Endothelial cell of umbilical vein (primary cell): Measurements from ENCODE around the gene WDR5. TPM values are rescaled to one million over a fixed set of nuclear protein-coding genes. Genes with fewer than 3 reads are reported as not detected.

ENCODE experiments used
- BruUV-seq: library from RNA; stranded (reverse); fragments of 400-500 nt; replicated peaks from 2 replicates; lab custom pipeline; 2021; lab: Mats Ljungman, UMichigan
- CTCF ChIA-PET: fragments of 300-600, 350-600 bp; sonication (Branson Sonifier 250); formaldehyde crosslinking; loops from one replicate; lab custom pipeline; 2021; ENCODE audit warnings: antibody characterized with exemption, inconsistent platforms; lab: Charles Lee
- POLR2A ChIA-PET: fragments of 300-600, 350-600 bp; sonication (Branson Sonifier 250); formaldehyde crosslinking; loops from one replicate; lab custom pipeline; 2021; ENCODE audit warnings: antibody characterized with exemption, inconsistent platforms; lab: Charles Lee
- DNase-seq: peaks from one replicate; pipeline ENCODE4 v3.0.0-alpha.2; 2011; ENCODE audit warnings: low read depth, low spot score
- FAIRE-seq: peaks from 2 replicates; lab custom pipeline; 2011; peaks lifted over from hg19 to GRCh38; lab: Jason Lieb, UNC
- H2AFZ ChIP-seq: 2 replicates; pipeline ENCODE4 v1.6.0; 2012; ENCODE audit warnings: low read depth, low read length, control low read depth, inconsistent platforms
- H3K27ac ChIP-seq: 2 replicates; pipeline ENCODE4 v1.5.1; 2011; ENCODE audit warnings: low read depth, mild to moderate bottlenecking, control low read depth, low read length, moderate library complexity; ENCODE audit not compliant: insufficient read depth
- H3K27me3 ChIP-seq, 2 experiments: 2 replicates each; pipeline versions ENCODE4 v1.6.0 to v1.6.1; 2011; ENCODE audit warnings: low read length in 2 of 2, mixed read lengths in 1 of 2; ENCODE audit not compliant: control insufficient read depth in 2 of 2, insufficient read depth in 2 of 2
- H3K36me3 ChIP-seq, 2 experiments: 2 replicates in 1 of 2; 3 replicates in 1 of 2; pipeline ENCODE4 v1.5.1; 2011; ENCODE audit warnings: low read length in 2 of 2, mild to moderate bottlenecking in 1 of 2, moderate library complexity in 1 of 2; ENCODE audit not compliant: control insufficient read depth in 2 of 2, insufficient read depth in 2 of 2; ENCODE audit errors: extremely low read depth in 1 of 2
- H3K4me1 ChIP-seq: 3 replicates; pipeline ENCODE4 v1.5.1; 2011; ENCODE audit warnings: mild to moderate bottlenecking, low read length; ENCODE audit not compliant: control insufficient read depth, insufficient read depth; ENCODE audit errors: extremely low read depth
- H3K4me2 ChIP-seq: 2 replicates; pipeline ENCODE4 v1.6.1; 2011; ENCODE audit warnings: low read length, control low read depth, mixed read lengths; ENCODE audit not compliant: insufficient read depth
- H3K4me3 ChIP-seq, 3 experiments: fragments of 200-600 bp in 1 of 3; sonication (generic), shearing (Covaris generic) in 1 of 3; replicated peaks in 1 of 3; 2 replicates each; pipeline ENCODE4 v1.5.1; 2011 to 2016; ENCODE audit warnings: control low read depth in 3 of 3, low read length in 3 of 3, mild to moderate bottlenecking in 2 of 3, inconsistent platforms in 1 of 3, low read depth in 1 of 3, moderate library complexity in 1 of 3; ENCODE audit not compliant: insufficient read depth in 1 of 3
- H3K79me2 ChIP-seq: 2 replicates; pipeline ENCODE4 v1.6.0; 2012; ENCODE audit warnings: low read length, inconsistent platforms; ENCODE audit not compliant: control insufficient read depth, insufficient read depth
- H3K9ac ChIP-seq: replicated peaks from 2 replicates; pipeline ENCODE3; 2011; ENCODE audit warnings: low read length, control low read depth; ENCODE audit not compliant: insufficient read depth; ENCODE audit errors: extremely low read depth
- H3K9me1 ChIP-seq: replicated peaks from 3 replicates; pipeline ENCODE4 v1.6.0; 2011; ENCODE audit warnings: mild to moderate bottlenecking, low read length; ENCODE audit not compliant: control insufficient read depth, insufficient read depth; ENCODE audit errors: extremely low read depth
- H3K9me3 ChIP-seq: replicated peaks from 2 replicates; pipeline ENCODE4 v1.5.1; 2012; ENCODE audit warnings: low read length, inconsistent platforms; ENCODE audit not compliant: control insufficient read depth, insufficient read depth
- H4K20me1 ChIP-seq: replicated peaks from 2 replicates; pipeline ENCODE3; 2011; ENCODE audit warnings: mild to moderate bottlenecking, low read length; ENCODE audit not compliant: control insufficient read depth, insufficient read depth; ENCODE audit errors: extremely low read depth
- EZH2 ChIP-seq: IDR thresholded peaks from 2 replicates; pipeline ENCODE4 v1.6.1; 2012; ENCODE audit warnings: borderline replicate concordance, low read depth, mild to moderate bottlenecking, moderate library complexity, low read length, inconsistent platforms; ENCODE audit not compliant: severe bottlenecking
- FOS ChIP-seq: IDR thresholded peaks from 2 replicates; pipeline ENCODE4 v1.6.1; 2011; ENCODE audit warnings: mild to moderate bottlenecking, low read length, moderate library complexity, borderline replicate concordance; ENCODE audit not compliant: insufficient read depth
- GATA2 ChIP-seq: IDR thresholded peaks from 2 replicates; pipeline ENCODE4 v1.7.0; 2011; ENCODE audit warnings: low read depth, mild to moderate bottlenecking, moderate library complexity, mixed read lengths, low read length; ENCODE audit not compliant: insufficient read length, insufficient read depth
- JUN ChIP-seq: IDR thresholded peaks from 2 replicates; pipeline ENCODE4 v1.6.1; 2011; ENCODE audit warnings: borderline replicate concordance, low read depth; ENCODE audit not compliant: insufficient read length, insufficient read depth
- MYC ChIP-seq: IDR thresholded peaks from one replicate; pipeline ENCODE4 v1.6.1; 2011; ENCODE audit warnings: mild to moderate bottlenecking, low read depth, low read length
- POLR2A ChIP-seq: IDR thresholded peaks from 2 replicates; pipeline ENCODE4 v1.6.1; 2012; ENCODE audit warnings: low read depth, mild to moderate bottlenecking, control low read depth, low read length
- POLR2AphosphoS5 ChIP-seq: IDR thresholded peaks from 2 replicates; pipeline ENCODE4 v1.6.1; 2012; ENCODE audit warnings: low read depth, mild to moderate bottlenecking, control low read depth, low read length, moderate library complexity; ENCODE audit not compliant: insufficient read depth
- dilution Hi-C: fragments of 300-500 bp; cut with MboI; formaldehyde crosslinking; loops from one replicate; pipeline ENCODE4 v1.15.0; 2019; ENCODE audit warnings: low sequenced_read_pairs; ENCODE audit not compliant: extremely low pct_ligation_motif_present
- intact Hi-C: fragments of 100-400 bp; cut with micrococcal nuclease; formaldehyde crosslinking; loops from one replicate; pipeline ENCODE4 v1.10.0; 2022
- polyA plus RNA-seq, 4 experiments: library from polyadenylated mRNA; depleted of rRNA in 3 of 4; stranded (reverse) in 3 of 4; unstranded in 1 of 4; fragments of >200 nt; gene quantifications; 2 replicates each; pipeline versions ENCODE4 v1.2.1 to v1.2.3, GENCODE V29; 2011 to 2012; ENCODE audit warnings: missing spikeins in 1 of 4
- total RNA-seq: library from RNA; stranded (reverse); gene quantifications from 2 replicates; pipeline ENCODE4 v1.2.3, GENCODE V29; 2021
- TF ChIP-seq, protein P1 (sequence below): IDR thresholded peaks from 2 replicates; pipeline ENCODE4 v1.6.1; 2011; ENCODE audit not compliant: insufficient read depth, insufficient read length
- TF ChIP-seq, protein P2 (sequence below), 2 donors: IDR thresholded peaks; 1 replicate in 1 of 2; 2 replicates in 1 of 2; pipeline ENCODE4 v1.5.1; 2011; ENCODE audit warnings: low read length in 2 of 2, mild to moderate bottlenecking in 2 of 2, moderate library complexity in 2 of 2, control low read depth in 1 of 2, inconsistent platforms in 1 of 2, low read depth in 1 of 2; ENCODE audit not compliant: insufficient read depth in 1 of 2; ENCODE audit errors: extremely low read depth in 1 of 2

The WDR5 gene
- total and polyA plus RNA-seq, 2 donors (not counting 3 experiments of a cell fraction or from before 2014, with no cell fraction given) = 32.1 to 42.5 TPM

DNA sequence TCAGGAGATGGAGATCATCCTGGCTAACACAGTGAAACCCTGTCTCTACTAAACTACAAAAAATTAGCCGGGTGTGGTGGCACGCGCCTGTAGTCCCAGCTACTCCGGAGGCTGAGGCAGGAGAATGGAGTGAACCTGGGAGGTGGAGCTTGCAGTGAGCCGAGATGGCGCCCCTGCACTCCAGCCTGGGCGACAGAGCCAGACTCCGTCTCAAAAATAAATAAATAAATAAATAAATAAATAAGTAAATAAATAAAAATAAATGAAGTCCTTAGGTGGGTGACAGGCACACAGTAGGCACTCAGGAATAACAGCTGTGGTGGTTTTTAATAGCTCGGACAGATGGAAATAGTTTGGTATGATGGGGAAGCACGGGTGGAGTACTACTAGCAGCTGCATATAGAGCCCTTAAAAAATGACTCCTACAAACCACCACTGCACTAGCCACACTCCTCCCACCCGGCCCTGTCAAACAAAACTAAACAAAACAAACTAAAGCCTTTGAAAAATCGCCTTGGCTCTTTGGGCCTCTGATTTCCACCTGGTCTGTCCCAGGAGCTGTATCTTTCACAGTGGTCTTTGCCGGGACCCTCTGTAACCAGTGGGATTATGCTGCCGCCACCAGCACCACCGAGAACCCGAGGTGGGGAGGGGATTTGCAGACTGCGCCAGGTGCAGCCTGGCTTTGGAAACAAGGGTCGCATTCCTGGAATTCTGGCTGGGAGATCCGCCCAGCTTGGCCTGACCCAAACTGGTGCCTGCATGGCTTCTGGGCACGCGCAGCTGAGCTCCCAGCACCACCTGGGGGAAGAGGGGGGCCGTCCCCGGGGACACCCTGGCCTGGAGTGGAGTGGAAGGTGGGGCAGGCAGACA is 5.1 kb upstream of the WDR5 start:
- no peak overlapping the region for H3K4me2 ChIP-seq
- ChIA-PET CTCF (no interaction called here), POLR2A (interaction anchor here (0.7 kb wide), 1 partner anchor 969 kb away, joined by 4 read pairs; no protein-coding TSS in a partner anchor)
- H3K27ac ChIP-seq = no peak overlapping the region
- H3K36me3 ChIP-seq = no peaks in the 10 kb centered on the region
- H3K9ac ChIP-seq = no peak overlapping the region
- dilution Hi-C loops = no loop called here
- no peaks in the 10 kb centered on the region for H3K9me3 ChIP-seq
- H3K9me1 ChIP-seq = no peaks in the 10 kb centered on the region
- H2AFZ ChIP-seq = no peak overlapping the region
- H3K4me1 ChIP-seq = peaks cover 4% of the 10 kb centered on the region
- H3K27me3 ChIP-seq = peaks cover 0 to 7% of the 10 kb centered on the region in 2 experiments
- no peak for FAIRE-seq
- no TSS peak for BruUV-seq
- intact Hi-C loops = no loop called here
- no peak for TF ChIP-seq JUN
- TF ChIP-seq POLR2AphosphoS5 = no peak
- no peak for TF ChIP-seq POLR2A
- no peak for TF ChIP-seq GATA2
- TF ChIP-seq, protein P1, sequence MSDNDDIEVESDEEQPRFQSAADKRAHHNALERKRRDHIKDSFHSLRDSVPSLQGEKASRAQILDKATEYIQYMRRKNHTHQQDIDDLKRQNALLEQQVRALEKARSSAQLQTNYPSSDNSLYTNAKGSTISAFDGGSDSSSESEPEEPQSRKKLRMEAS = no peak
- no peak for TF ChIP-seq EZH2
- no peak for TF ChIP-seq MYC
- TF ChIP-seq, protein P2, sequence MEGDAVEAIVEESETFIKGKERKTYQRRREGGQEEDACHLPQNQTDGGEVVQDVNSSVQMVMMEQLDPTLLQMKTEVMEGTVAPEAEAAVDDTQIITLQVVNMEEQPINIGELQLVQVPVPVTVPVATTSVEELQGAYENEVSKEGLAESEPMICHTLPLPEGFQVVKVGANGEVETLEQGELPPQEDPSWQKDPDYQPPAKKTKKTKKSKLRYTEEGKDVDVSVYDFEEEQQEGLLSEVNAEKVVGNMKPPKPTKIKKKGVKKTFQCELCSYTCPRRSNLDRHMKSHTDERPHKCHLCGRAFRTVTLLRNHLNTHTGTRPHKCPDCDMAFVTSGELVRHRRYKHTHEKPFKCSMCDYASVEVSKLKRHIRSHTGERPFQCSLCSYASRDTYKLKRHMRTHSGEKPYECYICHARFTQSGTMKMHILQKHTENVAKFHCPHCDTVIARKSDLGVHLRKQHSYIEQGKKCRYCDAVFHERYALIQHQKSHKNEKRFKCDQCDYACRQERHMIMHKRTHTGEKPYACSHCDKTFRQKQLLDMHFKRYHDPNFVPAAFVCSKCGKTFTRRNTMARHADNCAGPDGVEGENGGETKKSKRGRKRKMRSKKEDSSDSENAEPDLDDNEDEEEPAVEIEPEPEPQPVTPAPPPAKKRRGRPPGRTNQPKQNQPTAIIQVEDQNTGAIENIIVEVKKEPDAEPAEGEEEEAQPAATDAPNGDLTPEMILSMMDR (IDR thresholded peaks at IDR 0.05; ENCODE audit: extremely low read depth in 1 of 2, insufficient read depth in 1 of 2, low read depth in 1 of 2, low read length in 2 of 2) = no peak
- TF ChIP-seq FOS = no peak
- no peaks in the 10 kb centered on the region for H3K79me2 ChIP-seq
- no peak overlapping the region for H3K4me3 ChIP-seq
- no peak for DNase-seq
- no peaks in the 10 kb centered on the region for H4K20me1 ChIP-seq
